Measurements from ENCODE around the gene FAM98A. TPM values are rescaled to one million over a fixed set of nuclear protein-coding genes. Genes with fewer than 3 reads are reported as not detected.

FAM98A gene
- total and polyA plus RNA-seq, 2 of the 4 experiments (the other 2 are of a cell fraction), result 113 to 131 TPM

DNA sequence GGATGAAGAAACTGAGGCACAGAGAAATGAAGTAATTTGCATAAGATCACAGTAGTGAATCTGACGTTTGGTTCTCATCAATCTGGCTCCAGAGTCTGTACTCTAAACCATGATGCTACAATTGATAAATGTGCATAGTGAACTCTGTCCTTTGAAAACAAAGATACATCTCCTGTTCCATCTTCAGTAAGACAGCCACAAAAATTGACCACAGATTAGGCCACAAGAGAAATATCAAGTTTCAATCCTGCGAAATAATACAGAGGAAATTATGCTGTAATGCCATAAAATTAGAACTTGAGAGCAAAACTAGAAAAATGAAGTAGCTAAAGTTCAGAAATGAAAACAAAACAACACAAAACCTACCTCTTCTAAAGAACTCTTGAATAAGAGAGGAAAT is 28.4 kb downstream of the FAM98A start:
- Histone ChIP-seq H3K4me2 (ENCODE audit: low read depth, low read length) (no peak overlapping the region), H3K9ac (ENCODE audit: low read depth, low read length) (no peak overlapping the region), H3K36me3 (ENCODE audit: control insufficient read depth, insufficient read depth, low read length) (no peaks in the 10 kb centered on the region), H2BK5ac (ENCODE audit: low read depth, low read length, poor library complexity, severe bottlenecking) (no peak overlapping the region), H3K18ac (ENCODE audit: low read depth, low read length) (no peak overlapping the region), H2BK120ac (ENCODE audit: low read depth, low read length) (no peak overlapping the region), H3K27me3 (ENCODE audit: control insufficient read depth, insufficient read depth, low read length) (no peaks in the 10 kb centered on the region), H3K79me1 (ENCODE audit: low read depth in 1 of 2, low read length in 2 of 2) (no peaks in the 10 kb centered on the region), H3K9me3 (ENCODE audit: control insufficient read depth, insufficient read depth, low read length) (no peaks in the 10 kb centered on the region), H2AK9ac (replicated peaks; ENCODE audit: low read depth, low read length, poor library complexity) (no peak overlapping the region), H2BK20ac (ENCODE audit: low read depth, low read length) (no peak overlapping the region), H3K27ac (ENCODE audit: insufficient read depth, low read length) (no peak overlapping the region), H3K23ac (ENCODE audit: low read depth, low read length) (no peak overlapping the region), H4K8ac (ENCODE audit: low read depth in 2 of 2, low read length in 2 of 2) (no peak overlapping the region), H4K91ac (ENCODE audit: insufficient read depth, low read depth, low read length) (no peak overlapping the region), H3K56ac (ENCODE audit: extremely low read depth, insufficient read depth, low read length) (no peak overlapping the region), H2BK15ac (ENCODE audit: low read depth, low read length) (no peak overlapping the region), H3K4ac (ENCODE audit: low read depth, low read length) (no peak overlapping the region), H3K14ac (replicated peaks; ENCODE audit: low read depth, low read length) (no peak overlapping the region), H3K4me3 (ENCODE audit: insufficient read depth, low read depth, low read length) (no peak overlapping the region), H2AK5ac (ENCODE audit: low read depth, low read length) (no peak overlapping the region), H4K5ac (ENCODE audit: low read depth, low read length) (no peak overlapping the region), H2AFZ (replicated peaks; ENCODE audit: low read length, poor library complexity) (no peak overlapping the region), H3K9me1 (ENCODE audit: insufficient read depth, low read length) (no peaks in the 10 kb centered on the region), H3K4me1 (ENCODE audit: control insufficient read depth, insufficient read depth, low read length) (no peaks in the 10 kb centered on the region), H4K20me1 (ENCODE audit: insufficient read depth, low read length) (no peaks in the 10 kb centered on the region)
- BruUV-seq (replicated peaks), result no TSS peak
- intact Hi-C loops (cut with micrococcal nuclease), result no loop called here
- no CpG with 5 or more reads among the region's 2 CpGs for WGBS, 2 experiments (ENCODE audit: extremely low coverage in 2 of 2, insufficient read length in 1 of 2)
- dilution Hi-C loops (cut with HindIII; ENCODE audit: low sequenced_read_pairs, unreplicated experiment), result no loop called here
- POLR2A ChIA-PET (ENCODE audit: unreplicated experiment), result no interaction called here
- CTCF ChIA-PET, result no interaction called here
- in situ Hi-C loops (cut with MboI; ENCODE audit: low sequenced_read_pairs), result loop anchor here (25.0 kb wide), 1 partner anchor 783 kb away; no protein-coding TSS in a partner anchor
- ATAC-seq (ENCODE audit: low read depth) (no peak), DNase-seq (no peak)
- TF ChIP-seq, protein P1, sequence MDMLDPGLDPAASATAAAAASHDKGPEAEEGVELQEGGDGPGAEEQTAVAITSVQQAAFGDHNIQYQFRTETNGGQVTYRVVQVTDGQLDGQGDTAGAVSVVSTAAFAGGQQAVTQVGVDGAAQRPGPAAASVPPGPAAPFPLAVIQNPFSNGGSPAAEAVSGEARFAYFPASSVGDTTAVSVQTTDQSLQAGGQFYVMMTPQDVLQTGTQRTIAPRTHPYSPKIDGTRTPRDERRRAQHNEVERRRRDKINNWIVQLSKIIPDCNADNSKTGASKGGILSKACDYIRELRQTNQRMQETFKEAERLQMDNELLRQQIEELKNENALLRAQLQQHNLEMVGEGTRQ (IDR thresholded peaks at IDR 0.05; ENCODE audit: low read depth, low read length), result no peak
- no peak for TF ChIP-seq POLR2A (IDR thresholded peaks at IDR 0.05; ENCODE audit: low read depth, low read length)
- TF ChIP-seq SMC3 (IDR thresholded peaks at IDR 0.05; ENCODE audit: low read depth, low read length), result no peak

Measured in IMR-90 (cell line).